ENCODE measurements around the gene KIF21B. TPM values are rescaled to one million over a fixed set of nuclear protein-coding genes. Genes with fewer than 3 reads are reported as not detected.
A peak's percentile ranks its signal among the peaks of the same experiment; 100 is the strongest.

Gene KIF21B
- total RNA-seq, 2 donors from 2014 or later: 1.6 to 3.4 TPM

DNA sequence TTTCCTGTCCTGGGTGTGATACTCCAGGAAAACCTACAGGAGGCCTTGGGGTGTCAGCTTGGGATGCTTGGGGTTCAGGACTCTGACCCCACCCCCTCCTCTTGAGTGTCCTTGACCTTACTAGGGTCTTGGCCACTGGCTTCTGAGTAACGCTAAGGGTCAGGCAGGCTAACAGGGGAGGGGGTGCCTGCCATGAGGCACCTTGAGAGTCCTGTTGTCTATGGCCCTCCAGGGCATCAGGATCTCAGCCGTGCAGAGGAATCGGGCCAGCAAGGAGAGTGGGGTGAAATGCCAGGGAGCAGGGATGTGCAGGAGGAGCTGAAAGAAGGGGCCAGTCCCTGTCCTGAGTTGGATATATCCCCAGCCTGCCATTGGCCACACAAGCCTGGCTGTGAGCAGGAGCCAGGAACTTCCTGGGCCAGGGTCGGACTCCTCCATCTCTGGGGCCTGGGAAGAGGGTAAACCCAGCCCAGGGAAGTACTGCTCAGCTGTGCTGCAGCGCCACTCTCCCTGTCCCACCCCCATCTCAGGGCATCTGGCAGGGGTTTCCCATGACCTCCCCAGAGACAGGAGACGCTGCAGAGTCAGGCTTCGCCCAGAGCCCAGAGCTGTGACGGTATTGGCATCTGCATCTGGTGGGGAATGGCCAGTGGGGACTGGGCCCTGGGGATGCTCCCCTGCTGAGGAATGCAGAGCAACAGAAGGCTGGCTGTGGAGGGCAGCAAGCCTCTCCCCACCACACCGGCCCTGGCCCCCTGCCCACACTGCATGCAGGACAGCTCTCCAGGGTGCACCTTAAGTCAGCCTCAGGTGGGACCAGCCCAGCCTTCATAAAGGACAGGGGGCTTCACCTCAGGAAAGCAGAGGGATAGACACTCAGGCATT lies 6.3 kb downstream of the KIF21B start:
- Histone ChIP-seq H3K27me3 (no peaks in the 10 kb centered on the region), H3K9me3 (no peaks in the 10 kb centered on the region), H3K4me3 (no peak overlapping the region), H3K4me1 (peaks cover 25% of the 10 kb centered on the region), H3K36me3 (replicated peaks in 1 of 2; ENCODE audit: insufficient read depth in 1 of 2, low read depth in 2 of 2) (no peaks in the 10 kb centered on the region), H3K27ac (no peak overlapping the region)
- TF ChIP-seq, protein P1, sequence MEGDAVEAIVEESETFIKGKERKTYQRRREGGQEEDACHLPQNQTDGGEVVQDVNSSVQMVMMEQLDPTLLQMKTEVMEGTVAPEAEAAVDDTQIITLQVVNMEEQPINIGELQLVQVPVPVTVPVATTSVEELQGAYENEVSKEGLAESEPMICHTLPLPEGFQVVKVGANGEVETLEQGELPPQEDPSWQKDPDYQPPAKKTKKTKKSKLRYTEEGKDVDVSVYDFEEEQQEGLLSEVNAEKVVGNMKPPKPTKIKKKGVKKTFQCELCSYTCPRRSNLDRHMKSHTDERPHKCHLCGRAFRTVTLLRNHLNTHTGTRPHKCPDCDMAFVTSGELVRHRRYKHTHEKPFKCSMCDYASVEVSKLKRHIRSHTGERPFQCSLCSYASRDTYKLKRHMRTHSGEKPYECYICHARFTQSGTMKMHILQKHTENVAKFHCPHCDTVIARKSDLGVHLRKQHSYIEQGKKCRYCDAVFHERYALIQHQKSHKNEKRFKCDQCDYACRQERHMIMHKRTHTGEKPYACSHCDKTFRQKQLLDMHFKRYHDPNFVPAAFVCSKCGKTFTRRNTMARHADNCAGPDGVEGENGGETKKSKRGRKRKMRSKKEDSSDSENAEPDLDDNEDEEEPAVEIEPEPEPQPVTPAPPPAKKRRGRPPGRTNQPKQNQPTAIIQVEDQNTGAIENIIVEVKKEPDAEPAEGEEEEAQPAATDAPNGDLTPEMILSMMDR (IDR thresholded peaks at IDR 0.05): no peak
- no peak for TF ChIP-seq POLR2A (IDR thresholded peaks at IDR 0.05)
- no peak for DNase-seq
- ATAC-seq: no peak
- intact Hi-C loops (cut with DNase I): no loop called here
- 89 to 100% methylated on average over 2 to 9 of the region's 9 CpGs for WGBS, 2 donors

DNA sequence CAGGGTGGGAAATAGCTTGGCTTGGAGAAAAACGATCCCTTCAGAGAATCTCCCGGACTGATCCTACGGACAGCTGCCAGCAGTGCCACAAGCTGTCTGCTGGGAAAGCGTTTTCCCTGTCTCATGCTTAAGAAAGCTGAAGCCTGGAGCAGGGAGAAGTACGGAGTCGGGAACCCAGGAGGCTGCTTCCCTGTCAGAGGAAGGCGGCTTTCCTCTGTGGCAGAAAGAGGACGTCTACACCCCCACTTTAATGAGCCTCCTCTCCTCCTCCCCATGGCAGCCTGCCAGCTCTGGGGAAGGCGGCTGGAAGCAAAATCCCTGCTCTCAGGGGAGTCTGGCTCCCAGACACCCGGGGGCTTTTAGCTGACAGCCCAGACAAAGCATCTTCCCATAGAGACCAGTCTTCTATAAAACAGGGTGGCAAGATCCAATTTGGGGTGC lies 7.3 kb downstream of the KIF21B start:
- no peak overlapping the region for H3K27ac ChIP-seq
- DNase-seq: peak in 1 of 4 donors; percentile 29
- intact Hi-C loops (cut with DNase I): no loop called here
- H3K27me3 ChIP-seq: no peaks in the 10 kb centered on the region
- H3K4me3 ChIP-seq: no peak overlapping the region
- no peaks in the 10 kb centered on the region for H3K9me3 ChIP-seq
- no peaks in the 10 kb centered on the region for H3K36me3 ChIP-seq (replicated peaks in 1 of 2; ENCODE audit: insufficient read depth in 1 of 2, low read depth in 2 of 2)
- TF ChIP-seq POLR2A (IDR thresholded peaks at IDR 0.05): no peak
- TF ChIP-seq, protein P1 (IDR thresholded peaks at IDR 0.05): no peak
- ATAC-seq: no peak
- 28 to 38% methylated on average over 8 to 10 of the region's 10 CpGs for WGBS, 2 donors
- H3K4me1 ChIP-seq: peaks cover 18% of the 10 kb centered on the region

- no peaks in the 10 kb centered on the region for H3K27me3 ChIP-seq
- no peaks in the 10 kb centered on the region for H3K9me3 ChIP-seq
- 58 to 67% methylated on average over 5 of the region's 5 CpGs for WGBS, 2 donors
- DNase-seq (no peak), ATAC-seq (no peak)
- no peak for TF ChIP-seq POLR2A (IDR thresholded peaks at IDR 0.05)
- TF ChIP-seq, protein P1 (IDR thresholded peaks at IDR 0.05): no peak
- H3K36me3 ChIP-seq (replicated peaks in 1 of 2; ENCODE audit: insufficient read depth in 1 of 2, low read depth in 2 of 2): no peaks in the 10 kb centered on the region
- no peak overlapping the region for H3K27ac ChIP-seq
- H3K4me3 ChIP-seq: no peak overlapping the region
- intact Hi-C loops (cut with DNase I): no loop called here
- H3K4me1 ChIP-seq: peaks cover 12% of the 10 kb centered on the region
Observed at GRCh38 chr1:201015551-201016091, 7.9 kb downstream of the KIF21B start.

- no peaks in the 10 kb centered on the region for H3K9me3 ChIP-seq
- no peak for TF ChIP-seq POLR2A (IDR thresholded peaks at IDR 0.05)
- TF ChIP-seq, protein P1 (IDR thresholded peaks at IDR 0.05): no peak
- DNase-seq (no peak), ATAC-seq (no peak)
- intact Hi-C loops (cut with DNase I): no loop called here
- H3K36me3 ChIP-seq (replicated peaks in 1 of 2; ENCODE audit: insufficient read depth in 1 of 2, low read depth in 2 of 2): no peaks in the 10 kb centered on the region
- H3K27me3 ChIP-seq: no peaks in the 10 kb centered on the region
- H3K4me1 ChIP-seq: peaks cover 6% of the 10 kb centered on the region
- no peak overlapping the region for H3K4me3 ChIP-seq
- no peak overlapping the region for H3K27ac ChIP-seq
- 62 to 64% methylated on average over 3 of the region's 3 CpGs for WGBS, 2 donors
Observed at GRCh38 chr1:201014816-201015200, 8.7 kb downstream of the KIF21B start.
